ENCODE measurements around the gene LONP2.
"Not testable (repeated sequence)": the region's sequence is repeated elsewhere in the genome, so short reads cannot be mapped to it uniquely, and the experiment has no call there.

Gene LONP2

GRCh38 chr16:48384520-48385252, 140.6 kb downstream of the LONP2 start:
- in situ Hi-C loops (cut with MboI; ENCODE audit: low sequenced_read_pairs) = no loop called here

GRCh38 chr16:48385253-48386150, 141.4 kb downstream of the LONP2 start, which contains the start of gene SIAH1:
Gene SIAH1, minus strand, starts transcription at chr16:48385413. Its CDS starts 22,985 bp downstream, at chr16:48362428.
- in situ Hi-C loops (cut with MboI; ENCODE audit: low sequenced_read_pairs) = no loop called here

- in situ Hi-C loops (cut with MboI; ENCODE audit: low sequenced_read_pairs) = no loop called here
Observed at GRCh38 chr16:48386559-48387312, 142.6 kb downstream of the LONP2 start.

- in situ Hi-C loops (cut with MboI; ENCODE audit: low sequenced_read_pairs) = no loop called here
Observed at GRCh38 chr16:48392407-48392806, 148.3 kb downstream of the LONP2 start.

- in situ Hi-C loops (cut with MboI; ENCODE audit: low sequenced_read_pairs) = no loop called here
Observed at GRCh38 chr16:48393485-48394354, 149.6 kb downstream of the LONP2 start.

GRCh38 chr16:48394355-48394703, 150.2 kb downstream of the LONP2 start:
- in situ Hi-C loops (cut with MboI; ENCODE audit: low sequenced_read_pairs) = no loop called here

GRCh38 chr16:48395375-48395774, 151.3 kb downstream of the LONP2 start:
- in situ Hi-C loops (cut with MboI; ENCODE audit: low sequenced_read_pairs) = no loop called here

GRCh38 chr16:48402547-48402946, 158.4 kb downstream of the LONP2 start:
- in situ Hi-C loops (cut with MboI; ENCODE audit: low sequenced_read_pairs) = not testable (repeated sequence)

- in situ Hi-C loops (cut with MboI; ENCODE audit: low sequenced_read_pairs) = no loop called here
Observed at GRCh38 chr16:48405153-48405552, 161.1 kb downstream of the LONP2 start.

GRCh38 chr16:48405907-48406306, 161.8 kb downstream of the LONP2 start:
- in situ Hi-C loops (cut with MboI; ENCODE audit: low sequenced_read_pairs) = no loop called here
